Astrocyte of the spinal cord (primary cell): ENCODE measurements around the gene USP22.
A peak's percentile ranks its signal among the peaks of the same experiment; 100 is the strongest.
"Not testable (repeated sequence)": the region's sequence is repeated elsewhere in the genome, so short reads cannot be mapped to it uniquely, and the experiment has no call there.

ENCODE experiments used
- DNase-seq: peaks from one replicate; pipeline ENCODE4 v3.0.0; 2011; ENCODE audit warnings: low read depth, low spot score
- H3K4me3 ChIP-seq: 2 replicates; pipeline ENCODE4 v1.5.1; 2011; ENCODE audit warnings: low read depth, mild to moderate bottlenecking, low read length, moderate library complexity
- in situ Hi-C: cut with HindIII; loops from 2 replicates; pipeline ENCODE4 v1.10.0; 2017; ENCODE audit warnings: low sequenced_read_pairs
- TF ChIP-seq, protein P1 (sequence below): IDR thresholded peaks from 2 replicates; pipeline ENCODE4 v1.5.1; 2012; ENCODE audit warnings: low read depth, mild to moderate bottlenecking, low read length, inconsistent platforms

The USP22 gene

DNA sequence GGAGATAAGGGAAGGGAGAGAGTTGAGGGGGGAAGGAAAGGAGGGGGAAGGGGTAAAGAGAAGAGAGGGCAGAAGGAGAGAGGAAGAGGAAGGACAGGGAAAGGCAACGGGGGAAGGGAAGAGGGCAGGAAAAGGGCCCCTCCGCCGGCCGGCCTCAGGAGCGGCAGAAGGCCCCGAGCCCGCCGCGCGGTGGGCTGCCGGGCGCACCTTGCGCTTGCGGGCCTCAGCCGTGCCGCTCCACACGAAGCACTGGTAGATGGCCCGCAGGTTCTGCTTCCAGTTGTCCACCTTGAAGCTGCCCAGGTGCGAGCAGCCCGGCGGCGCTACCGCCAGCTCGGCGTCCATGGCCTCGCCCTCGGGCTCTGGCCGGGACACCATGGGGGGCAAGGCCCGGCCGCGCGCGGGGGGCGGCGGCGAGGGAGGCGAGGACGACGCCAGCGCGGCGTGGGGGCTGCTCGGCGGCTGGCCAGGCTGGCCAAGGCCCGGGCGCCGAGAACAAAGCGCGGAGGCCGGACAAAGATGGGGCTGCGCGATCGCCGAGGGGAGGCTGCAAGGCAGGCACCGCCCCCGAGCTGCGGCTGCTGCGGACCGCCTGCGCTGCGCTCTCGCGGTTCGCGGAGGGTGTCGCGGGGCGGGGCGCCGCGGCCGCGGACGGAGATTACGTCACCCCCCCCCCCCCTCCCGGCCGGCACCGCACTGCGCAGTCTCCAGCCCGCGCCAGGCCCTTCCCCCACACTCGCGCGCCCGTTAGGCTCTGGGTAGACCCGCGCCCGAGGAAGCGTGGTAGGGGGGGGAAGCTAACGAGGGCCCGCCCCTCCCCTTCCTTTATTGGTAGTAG is at the start of gene USP22:
Gene USP22, minus strand, starts transcription at position 554 of the 838 bp plus-strand sequence. Its CDS starts 176 bp downstream, at position 378.
- in situ Hi-C loops: no loop called here
- DNase-seq: no peak
- TF ChIP-seq, protein P1, sequence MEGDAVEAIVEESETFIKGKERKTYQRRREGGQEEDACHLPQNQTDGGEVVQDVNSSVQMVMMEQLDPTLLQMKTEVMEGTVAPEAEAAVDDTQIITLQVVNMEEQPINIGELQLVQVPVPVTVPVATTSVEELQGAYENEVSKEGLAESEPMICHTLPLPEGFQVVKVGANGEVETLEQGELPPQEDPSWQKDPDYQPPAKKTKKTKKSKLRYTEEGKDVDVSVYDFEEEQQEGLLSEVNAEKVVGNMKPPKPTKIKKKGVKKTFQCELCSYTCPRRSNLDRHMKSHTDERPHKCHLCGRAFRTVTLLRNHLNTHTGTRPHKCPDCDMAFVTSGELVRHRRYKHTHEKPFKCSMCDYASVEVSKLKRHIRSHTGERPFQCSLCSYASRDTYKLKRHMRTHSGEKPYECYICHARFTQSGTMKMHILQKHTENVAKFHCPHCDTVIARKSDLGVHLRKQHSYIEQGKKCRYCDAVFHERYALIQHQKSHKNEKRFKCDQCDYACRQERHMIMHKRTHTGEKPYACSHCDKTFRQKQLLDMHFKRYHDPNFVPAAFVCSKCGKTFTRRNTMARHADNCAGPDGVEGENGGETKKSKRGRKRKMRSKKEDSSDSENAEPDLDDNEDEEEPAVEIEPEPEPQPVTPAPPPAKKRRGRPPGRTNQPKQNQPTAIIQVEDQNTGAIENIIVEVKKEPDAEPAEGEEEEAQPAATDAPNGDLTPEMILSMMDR: no peak
- peak within 1 kb of the TSS; percentile 86 for H3K4me3 ChIP-seq

DNA sequence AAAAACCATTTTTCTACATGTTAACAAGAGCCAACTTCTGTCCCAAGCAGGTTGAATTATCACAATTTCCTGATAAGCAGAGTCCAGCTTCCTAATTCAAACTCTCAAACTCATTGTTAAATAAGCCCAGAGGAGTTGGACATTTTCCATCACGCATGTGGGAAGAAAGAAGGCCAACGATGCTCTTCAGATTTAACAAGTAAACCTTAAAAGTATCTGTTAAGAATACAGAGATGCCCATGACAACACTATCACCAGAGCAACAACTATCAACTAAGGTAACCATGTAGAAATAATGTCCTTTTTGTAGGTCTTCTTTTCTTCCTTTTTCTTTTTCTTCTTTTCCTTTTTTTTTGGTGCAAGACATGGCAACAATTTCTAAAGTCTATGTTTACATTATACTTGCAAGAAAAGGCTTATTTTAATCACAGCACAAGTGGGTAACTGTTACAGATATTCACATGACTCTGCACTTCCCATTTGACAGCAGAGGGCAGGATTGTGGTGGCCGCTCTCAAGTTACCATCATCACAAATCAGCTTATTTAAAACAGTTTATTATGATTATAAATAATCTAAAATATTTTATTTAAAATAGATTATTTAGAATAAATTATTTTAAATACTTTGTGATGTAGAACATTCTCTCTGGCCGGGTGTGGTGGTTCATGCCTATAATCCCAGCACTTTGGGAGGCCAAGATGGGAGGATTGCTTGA is 48.2 kb upstream of the USP22 start:
- in situ Hi-C loops: no loop called here
- no peak for DNase-seq

DNA sequence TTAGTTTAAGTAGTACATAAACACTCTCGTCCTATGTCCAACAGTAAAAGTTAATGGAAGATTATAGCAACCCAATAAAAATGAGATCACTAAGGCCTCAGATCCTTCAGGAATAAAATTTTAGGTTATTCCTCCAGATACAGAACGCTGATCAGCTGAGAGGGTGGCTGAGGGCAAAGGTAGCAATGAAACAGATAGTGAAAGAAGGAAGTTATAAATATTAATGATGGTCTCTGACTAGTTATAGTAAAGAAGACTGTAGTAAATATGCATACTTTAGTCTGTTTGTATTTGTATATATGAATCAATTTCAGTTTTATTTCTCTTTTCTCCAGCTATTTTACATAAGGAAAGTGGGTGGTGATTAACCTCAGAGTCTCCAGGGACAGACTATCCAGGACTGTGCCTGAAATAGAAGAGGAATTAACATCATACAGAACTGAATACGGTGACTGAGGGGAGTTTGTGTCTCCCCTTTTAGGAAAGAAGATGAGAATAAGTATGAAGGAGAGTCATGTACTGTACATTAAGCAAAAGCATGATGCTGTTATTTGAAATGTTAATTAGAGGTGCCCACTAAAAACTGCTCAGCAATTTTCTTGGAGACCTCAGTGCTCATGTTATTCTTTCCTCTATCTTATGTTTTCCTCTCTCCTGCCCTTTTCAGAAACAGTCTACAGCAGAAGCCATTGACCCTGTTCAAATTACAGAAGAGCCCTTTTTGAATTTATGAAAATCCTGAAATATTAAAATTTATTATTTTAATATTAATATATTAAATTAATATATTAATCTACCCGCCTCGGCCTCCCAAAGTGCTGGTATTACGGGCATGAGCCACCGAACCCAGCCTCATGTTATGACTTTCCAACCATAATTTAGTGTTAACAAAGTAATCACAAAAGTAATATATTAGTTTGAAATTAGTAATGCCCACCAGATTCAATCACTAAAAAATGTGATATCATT is 47.4 kb upstream of the USP22 start:
- TF ChIP-seq, protein P1: no peak
- in situ Hi-C loops: no loop called here
- H3K4me3 ChIP-seq: no peak overlapping the region
- DNase-seq: no peak

More for the DNA sequence above, 48.2 kb upstream of the USP22 start:
- no peak overlapping the region for H3K4me3 ChIP-seq
- TF ChIP-seq, protein P1: no peak

DNA sequence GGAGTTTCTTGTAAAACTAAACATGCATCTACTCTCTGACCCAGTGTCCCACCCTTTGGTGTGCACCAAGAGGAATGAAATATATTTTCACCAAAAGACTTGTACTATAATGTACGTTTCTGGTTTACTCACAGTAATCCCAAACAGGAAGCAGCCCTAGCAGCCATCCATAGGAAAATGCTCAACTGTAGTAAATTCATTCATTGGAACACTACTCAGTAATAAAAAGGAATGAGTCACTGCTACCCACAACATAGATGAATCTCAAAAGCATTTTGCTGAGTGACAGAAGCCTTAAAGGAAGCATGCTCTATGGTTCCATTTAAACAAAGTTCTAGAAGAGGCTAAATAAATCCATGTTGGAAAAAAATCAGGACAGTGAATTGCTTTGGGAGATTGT is 46.3 kb upstream of the USP22 start:
- no peak for DNase-seq
- no peak overlapping the region for H3K4me3 ChIP-seq
- TF ChIP-seq, protein P1: no peak
- in situ Hi-C loops: no loop called here

DNA sequence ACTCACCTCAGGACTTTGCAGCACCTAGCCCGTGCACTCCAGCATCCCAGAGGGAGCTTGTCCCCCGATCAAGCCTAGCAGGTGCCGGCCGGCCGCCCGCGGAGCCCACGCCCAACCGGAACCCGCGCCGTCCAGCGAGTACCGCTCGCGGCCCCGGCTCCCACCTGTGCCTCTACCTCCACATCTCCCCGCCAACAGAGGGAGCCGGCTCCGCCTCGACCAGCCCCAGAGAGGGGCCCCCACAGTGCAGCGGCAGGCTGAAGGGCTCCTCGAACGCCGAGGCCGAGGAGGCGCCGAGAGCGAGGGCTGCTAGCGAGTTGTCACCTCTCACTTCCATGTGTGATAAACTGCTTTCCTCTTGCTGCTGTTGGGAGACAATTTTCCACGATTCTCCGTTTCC is 42.9 kb upstream of the USP22 start:
- TF ChIP-seq, protein P1: no peak
- no peak for DNase-seq
- in situ Hi-C loops: no loop called here
- H3K4me3 ChIP-seq: no peak overlapping the region

DNA sequence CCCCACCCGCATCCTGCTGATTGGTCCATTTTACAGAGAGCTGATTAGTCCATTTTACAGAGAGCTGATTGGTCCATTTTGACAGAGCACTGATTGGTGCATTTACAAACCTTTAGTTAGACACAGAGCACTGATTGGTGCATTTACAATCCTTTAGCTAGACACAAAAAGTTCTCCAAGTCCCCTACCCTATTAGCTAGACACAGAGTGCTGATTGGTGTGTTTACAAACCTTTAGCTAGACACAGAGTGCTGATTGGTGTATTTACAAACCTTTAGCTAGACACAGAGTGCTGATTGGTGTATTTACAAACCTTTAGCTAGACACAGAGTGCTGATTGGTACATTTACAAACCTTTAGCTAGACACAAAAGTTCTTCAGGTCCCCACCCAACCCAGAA is 42.5 kb upstream of the USP22 start:
- H3K4me3 ChIP-seq, DNase-seq, in situ Hi-C loops: not testable (repeated sequence)
